Measurements from ENCODE around the gene CHST13.

CHST13 gene

DNA sequence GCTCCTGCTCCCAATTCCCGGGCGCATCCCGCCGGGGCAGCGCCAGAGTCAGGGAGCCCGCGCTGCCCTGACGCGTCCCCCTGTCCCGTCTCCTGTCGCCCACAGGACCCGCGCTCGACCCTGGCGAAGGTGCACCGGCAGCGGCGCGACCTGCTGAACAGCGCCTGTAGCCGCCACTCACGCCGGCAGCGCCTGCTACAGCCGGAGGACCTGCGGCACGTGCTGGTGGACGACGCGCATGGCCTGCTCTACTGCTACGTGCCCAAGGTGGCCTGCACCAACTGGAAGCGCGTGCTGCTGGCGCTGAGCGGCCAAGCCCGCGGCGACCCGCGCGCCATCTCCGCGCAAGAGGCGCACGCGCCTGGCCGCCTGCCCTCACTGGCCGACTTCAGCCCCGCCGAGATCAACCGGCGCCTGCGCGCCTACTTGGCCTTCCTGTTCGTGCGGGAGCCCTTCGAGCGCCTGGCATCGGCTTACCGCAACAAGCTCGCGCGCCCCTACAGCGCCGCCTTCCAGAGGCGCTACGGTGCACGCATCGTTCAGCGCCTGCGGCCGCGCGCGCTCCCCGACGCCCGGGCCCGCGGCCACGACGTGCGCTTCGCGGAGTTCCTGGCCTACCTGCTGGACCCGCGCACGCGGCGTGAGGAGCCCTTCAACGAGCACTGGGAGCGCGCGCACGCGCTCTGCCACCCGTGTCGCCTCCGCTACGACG is 17.8 kb downstream of the CHST13 start:
- H3K4me3 ChIP-seq (ENCODE audit: low read length), result no peak overlapping the region

GRCh38 chr3:126542340-126543241 is 18.6 kb downstream of the CHST13 start:
- no peak for TF ChIP-seq ZNF274 (IDR thresholded peaks at IDR 0.05; ENCODE audit: low read depth, low read length)
- no peak overlapping the region for H3K4me3 ChIP-seq (ENCODE audit: low read length)

More for the DNA sequence above, 17.8 kb downstream of the CHST13 start:
- TF ChIP-seq ZNF274 (IDR thresholded peaks at IDR 0.05; ENCODE audit: low read depth, low read length), result no peak

DNA sequence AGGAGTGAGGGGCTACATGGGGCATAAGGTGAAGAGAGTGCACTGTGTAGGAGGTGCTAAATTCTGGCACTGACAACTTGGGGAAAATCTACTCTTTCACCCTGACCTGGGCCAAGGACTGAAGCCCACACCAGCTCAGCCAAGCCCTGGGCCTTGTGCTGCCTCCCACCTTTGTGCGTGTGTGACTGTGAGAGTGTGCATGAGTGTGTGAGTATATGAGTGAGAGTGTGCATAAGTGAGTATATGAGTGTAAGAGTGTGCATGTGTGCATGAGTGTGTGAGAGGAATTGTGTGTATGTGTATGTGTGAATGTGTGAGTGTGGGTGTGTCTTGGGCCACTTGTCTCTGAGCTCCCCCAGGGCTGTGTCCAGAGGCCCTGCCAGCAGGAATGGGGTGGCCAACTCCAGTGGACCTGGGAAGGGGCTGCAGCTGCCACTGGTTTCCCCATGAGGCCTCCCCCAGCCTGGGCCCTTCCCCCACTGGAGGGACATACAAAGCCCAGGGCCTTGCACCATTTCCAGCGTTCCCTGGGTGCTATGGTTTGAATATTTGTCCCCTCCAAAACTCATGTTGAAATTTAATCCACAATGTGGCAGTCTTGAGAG is 19.6 kb downstream of the CHST13 start:
- no peak for TF ChIP-seq ZNF274 (IDR thresholded peaks at IDR 0.05; ENCODE audit: low read depth, low read length)
- H3K4me3 ChIP-seq (ENCODE audit: low read length), result no peak overlapping the region

GRCh38 chr3:126544596-126545281 is 20.8 kb downstream of the CHST13 start:
- TF ChIP-seq ZNF274 (IDR thresholded peaks at IDR 0.05; ENCODE audit: low read depth, low read length), result no peak
- no peak overlapping the region for H3K4me3 ChIP-seq (ENCODE audit: low read length)

DNA sequence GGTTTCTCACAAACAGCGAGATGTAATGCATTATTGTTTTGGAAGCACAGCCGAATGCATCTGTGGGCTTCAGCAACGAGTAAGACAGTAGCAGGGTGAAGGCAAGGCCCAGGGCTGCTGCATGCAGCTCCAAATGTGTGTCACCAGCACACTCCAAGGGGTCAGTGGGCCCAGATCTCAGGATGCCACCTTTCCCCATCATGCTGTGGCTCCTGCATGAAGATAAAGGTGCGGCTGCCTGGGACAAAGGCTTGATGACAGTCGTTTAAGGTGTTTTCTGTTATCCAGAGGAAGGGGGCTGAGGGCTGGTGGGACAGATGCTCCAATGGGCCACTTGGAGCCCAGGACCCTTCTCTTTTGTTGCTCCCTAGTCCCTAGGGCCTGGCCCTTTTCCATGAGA is 21.6 kb downstream of the CHST13 start:
- H3K4me3 ChIP-seq (ENCODE audit: low read length), result no peak overlapping the region
- TF ChIP-seq ZNF274 (IDR thresholded peaks at IDR 0.05; ENCODE audit: low read depth, low read length), result no peak

GRCh38 chr3:126546013-126546412 is 22.1 kb downstream of the CHST13 start:
- no peak for TF ChIP-seq ZNF274 (IDR thresholded peaks at IDR 0.05; ENCODE audit: low read depth, low read length)

GRCh38 chr3:126546549-126547239 is 22.7 kb downstream of the CHST13 start:
- no peak overlapping the region for H3K4me3 ChIP-seq (ENCODE audit: low read length)
- TF ChIP-seq ZNF274 (IDR thresholded peaks at IDR 0.05; ENCODE audit: low read depth, low read length), result no peak

More at GRCh38 chr3:126546013-126546412, 22.1 kb downstream of the CHST13 start:
- no peak overlapping the region for H3K4me3 ChIP-seq (ENCODE audit: low read length)

- H3K4me3 ChIP-seq (ENCODE audit: low read length), result no peak overlapping the region
- no peak for TF ChIP-seq ZNF274 (IDR thresholded peaks at IDR 0.05; ENCODE audit: low read depth, low read length)
These were observed 23.8 kb downstream of the CHST13 start for GRCh38 chr3:126547721-126548120.

DNA sequence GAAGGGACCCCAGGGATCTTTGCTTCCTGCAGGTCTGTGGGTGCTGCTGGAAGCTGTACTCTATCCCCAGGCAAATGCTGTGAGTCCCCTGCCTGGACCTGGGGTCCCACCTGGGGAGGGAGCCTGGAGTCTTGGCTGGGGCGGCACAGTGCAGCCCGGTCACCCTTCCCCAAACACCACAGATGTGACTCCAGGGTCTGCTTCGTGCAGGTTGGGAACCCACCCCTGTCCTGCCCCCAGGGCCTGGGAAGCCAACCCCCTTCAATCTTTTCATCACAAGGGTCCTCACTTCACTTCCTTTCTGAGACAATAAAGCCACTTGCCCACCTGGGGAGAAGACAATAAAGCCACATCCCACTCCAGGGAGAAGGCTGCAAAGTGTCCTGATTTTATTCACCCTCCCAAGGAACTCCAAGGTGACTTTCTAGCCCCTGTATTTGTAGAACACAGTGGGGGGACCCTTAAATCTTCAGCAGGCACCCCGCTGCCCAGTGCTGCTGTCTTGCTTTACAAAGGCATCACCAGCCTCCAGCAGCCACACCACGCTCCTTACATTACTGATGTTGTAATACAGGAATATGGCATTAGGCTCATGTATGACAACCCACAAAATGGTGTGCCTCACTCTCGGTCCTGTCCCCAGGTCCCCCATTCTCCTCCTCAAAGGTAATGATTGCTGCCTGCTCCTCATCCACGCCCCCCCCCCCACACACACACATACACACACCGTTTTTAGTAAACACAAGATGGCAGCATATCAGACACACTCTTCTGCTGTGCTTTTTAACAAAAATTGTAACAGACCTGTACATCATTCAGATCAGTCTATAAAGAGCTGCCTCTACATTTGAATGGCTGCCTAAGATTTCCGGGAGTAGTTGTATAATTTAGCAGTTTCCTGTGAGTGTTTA is 24.9 kb downstream of the CHST13 start:
- H3K4me3 ChIP-seq (ENCODE audit: low read length), result no peak overlapping the region
- TF ChIP-seq ZNF274 (IDR thresholded peaks at IDR 0.05; ENCODE audit: low read depth, low read length), result no peak

DNA sequence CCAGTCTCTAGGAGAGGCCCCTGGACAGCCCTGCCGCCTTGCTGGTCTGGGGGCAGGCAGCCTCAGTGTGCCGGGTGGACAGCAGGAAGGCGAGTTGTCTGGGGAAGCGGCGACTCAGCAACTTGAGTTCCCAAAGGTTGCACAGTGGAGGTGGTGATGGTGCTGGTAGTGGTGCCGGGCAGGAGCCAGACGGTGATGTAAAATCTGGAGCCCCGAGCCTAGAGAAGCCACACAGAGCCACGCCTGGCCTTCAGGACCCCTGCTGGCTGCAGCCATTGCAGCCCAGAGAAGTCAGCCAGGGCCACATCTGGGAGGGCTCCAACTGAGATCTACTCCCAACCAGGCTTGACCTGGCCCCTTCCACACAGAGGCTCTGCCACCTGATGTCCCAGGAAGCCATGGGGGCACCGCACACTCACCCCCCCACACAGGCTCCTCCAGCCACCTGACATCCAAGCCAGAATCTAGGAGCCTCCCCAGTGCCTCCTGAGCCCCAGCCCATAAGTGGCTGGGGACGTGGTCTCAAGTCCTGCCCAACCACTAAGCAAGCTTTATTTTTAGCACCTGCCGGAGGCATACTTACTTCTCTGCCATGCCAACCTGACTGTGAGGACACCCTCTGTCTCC is 26.0 kb downstream of the CHST13 start:
- no peak overlapping the region for H3K4me3 ChIP-seq (ENCODE audit: low read length)

GRCh38 chr3:126550488-126551051 is 26.6 kb downstream of the CHST13 start:
- no peak for TF ChIP-seq ZNF274 (IDR thresholded peaks at IDR 0.05; ENCODE audit: low read depth, low read length)
- no peak overlapping the region for H3K4me3 ChIP-seq (ENCODE audit: low read length)

More for the DNA sequence above, 26.0 kb downstream of the CHST13 start:
- no peak for TF ChIP-seq ZNF274 (IDR thresholded peaks at IDR 0.05; ENCODE audit: low read depth, low read length)

Data from GM08714 (cell line).